Measurements from ENCODE around the gene CPM. TPM values are rescaled to one million over a fixed set of nuclear protein-coding genes. Genes with fewer than 3 reads are reported as not detected.

Gene CPM
- total RNA-seq, 1 experiment from 2014 or later: 3.1 TPM

DNA sequence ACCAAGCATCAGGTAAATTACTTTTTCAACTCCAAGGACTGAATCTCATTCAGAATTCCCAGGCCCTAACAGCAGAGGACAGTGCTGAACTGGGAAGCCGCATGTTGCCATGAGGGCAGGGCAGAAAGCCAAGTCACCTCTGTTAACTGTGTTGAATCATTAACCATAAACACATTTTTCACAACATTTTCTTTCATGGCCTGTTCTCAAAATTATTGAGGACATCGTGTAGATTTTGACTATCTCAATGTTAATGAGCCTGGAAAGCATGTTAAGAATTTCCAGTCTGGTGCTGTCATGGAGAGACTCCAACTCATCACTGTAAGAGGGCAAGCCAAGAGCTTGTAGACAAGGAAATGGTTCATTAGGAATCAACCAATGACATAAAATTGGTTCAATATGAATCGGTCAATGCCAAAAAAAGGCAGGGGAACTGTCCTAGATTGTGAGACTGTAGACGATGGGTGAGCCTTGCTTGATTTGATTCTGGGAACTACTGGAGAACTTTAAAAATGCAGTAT lies 33.7 kb downstream of the CPM start:
- peaks cover 7% of the 10 kb centered on the region for H3K4me1 ChIP-seq (ENCODE audit: insufficient read depth, low read length)
- intact Hi-C loops (cut with micrococcal nuclease): loop anchor here (1.0 to 2.0 kb wide), 2 partner anchors 33 to 171 kb away; partner anchors contain the start of gene CPM
- TF ChIP-seq EZH2phosphoT487 (IDR thresholded peaks at IDR 0.05; ENCODE audit: borderline replicate concordance, low read length) (no peak), EZH2 (IDR thresholded peaks at IDR 0.05; ENCODE audit: low read length, unreplicated experiment) (no peak)
- TF ChIP-seq, protein P1, sequence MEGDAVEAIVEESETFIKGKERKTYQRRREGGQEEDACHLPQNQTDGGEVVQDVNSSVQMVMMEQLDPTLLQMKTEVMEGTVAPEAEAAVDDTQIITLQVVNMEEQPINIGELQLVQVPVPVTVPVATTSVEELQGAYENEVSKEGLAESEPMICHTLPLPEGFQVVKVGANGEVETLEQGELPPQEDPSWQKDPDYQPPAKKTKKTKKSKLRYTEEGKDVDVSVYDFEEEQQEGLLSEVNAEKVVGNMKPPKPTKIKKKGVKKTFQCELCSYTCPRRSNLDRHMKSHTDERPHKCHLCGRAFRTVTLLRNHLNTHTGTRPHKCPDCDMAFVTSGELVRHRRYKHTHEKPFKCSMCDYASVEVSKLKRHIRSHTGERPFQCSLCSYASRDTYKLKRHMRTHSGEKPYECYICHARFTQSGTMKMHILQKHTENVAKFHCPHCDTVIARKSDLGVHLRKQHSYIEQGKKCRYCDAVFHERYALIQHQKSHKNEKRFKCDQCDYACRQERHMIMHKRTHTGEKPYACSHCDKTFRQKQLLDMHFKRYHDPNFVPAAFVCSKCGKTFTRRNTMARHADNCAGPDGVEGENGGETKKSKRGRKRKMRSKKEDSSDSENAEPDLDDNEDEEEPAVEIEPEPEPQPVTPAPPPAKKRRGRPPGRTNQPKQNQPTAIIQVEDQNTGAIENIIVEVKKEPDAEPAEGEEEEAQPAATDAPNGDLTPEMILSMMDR (conservative IDR thresholded peaks at IDR 0.05; ENCODE audit: low read depth, low read length): peak; percentile 77
- H3K79me2 ChIP-seq (ENCODE audit: low read length): no peaks in the 10 kb centered on the region
- H3F3A ChIP-seq (ENCODE audit: low read length, unreplicated experiment): no peaks in the 10 kb centered on the region
- H3K36me3 ChIP-seq (ENCODE audit: low read depth, low read length): no peaks in the 10 kb centered on the region
- peak; percentile 56 for ATAC-seq
- ChIA-PET CTCF (interaction anchor here (0.7 kb wide), 1 partner anchor 10 kb away, joined by 3 read pairs; no protein-coding TSS in a partner anchor), POLR2A (ENCODE audit: unreplicated experiment) (no interaction called here)
- no peak overlapping the region for H2AFZ ChIP-seq (ENCODE audit: low read length)
- DNase-seq: peak; percentile 62
- no peak overlapping the region for H3K9ac ChIP-seq (ENCODE audit: low read length)
- no peaks in the 10 kb centered on the region for H3K9me2 ChIP-seq (replicated peaks; ENCODE audit: low read length)
- no TSS peak for BruUV-seq (replicated peaks)
- H3K4me3 ChIP-seq (ENCODE audit: low read length): no peak overlapping the region
- H3K27ac ChIP-seq (ENCODE audit: low read length): no peak overlapping the region
- H3K9me3 ChIP-seq (ENCODE audit: low read length): no peaks in the 10 kb centered on the region
- no peaks in the 10 kb centered on the region for H4K20me1 ChIP-seq (ENCODE audit: low read length)
- H3K4me2 ChIP-seq (ENCODE audit: low read length): no peak overlapping the region
- no peaks in the 10 kb centered on the region for H3K27me3 ChIP-seq (ENCODE audit: low read length)

DNA sequence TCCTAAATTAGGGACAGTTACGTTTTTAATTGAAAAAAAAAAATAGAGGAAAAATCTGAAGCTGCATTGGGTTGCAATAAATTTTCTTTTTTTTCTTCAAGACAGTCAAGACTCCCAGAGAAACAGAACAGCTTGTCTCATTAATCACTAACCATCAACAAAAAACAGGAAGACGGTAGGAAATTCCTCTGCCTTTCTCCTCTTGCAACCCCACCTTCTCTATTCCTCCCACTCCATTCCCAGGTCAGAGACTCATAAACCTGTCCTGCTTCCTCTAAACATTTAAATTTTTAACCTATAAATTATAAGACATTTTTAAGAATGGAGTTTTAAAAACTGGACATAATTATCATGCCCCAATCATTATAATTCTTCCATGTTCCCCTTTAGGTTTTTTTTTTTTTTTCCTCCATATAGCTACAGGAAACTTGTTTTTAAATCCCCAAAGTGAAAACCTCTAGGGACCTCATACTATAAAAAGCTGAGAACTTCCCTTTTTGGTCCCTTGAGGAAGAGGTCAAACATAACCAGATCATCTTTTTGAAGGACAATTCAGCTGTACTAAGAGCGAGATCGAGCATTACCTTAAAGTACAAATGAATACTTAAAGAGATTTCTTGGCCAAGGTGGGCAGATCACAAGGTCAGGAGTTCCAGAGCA lies 36.0 kb downstream of the CPM start:
- intact Hi-C loops (cut with micrococcal nuclease): no loop called here
- Histone ChIP-seq H3K27me3 (ENCODE audit: low read length) (no peaks in the 10 kb centered on the region), H2AFZ (ENCODE audit: low read length) (no peak overlapping the region), H3K4me1 (ENCODE audit: insufficient read depth, low read length) (peaks cover 7% of the 10 kb centered on the region), H3K79me2 (ENCODE audit: low read length) (no peaks in the 10 kb centered on the region), H3K36me3 (ENCODE audit: low read depth, low read length) (no peaks in the 10 kb centered on the region), H3K4me2 (ENCODE audit: low read length) (no peak overlapping the region), H3K27ac (ENCODE audit: low read length) (no peak overlapping the region), H3F3A (ENCODE audit: low read length, unreplicated experiment) (no peaks in the 10 kb centered on the region), H4K20me1 (ENCODE audit: low read length) (no peaks in the 10 kb centered on the region), H3K9ac (ENCODE audit: low read length) (no peak overlapping the region), H3K9me2 (replicated peaks; ENCODE audit: low read length) (no peaks in the 10 kb centered on the region), H3K4me3 (ENCODE audit: low read length) (no peak overlapping the region), H3K9me3 (ENCODE audit: low read length) (no peaks in the 10 kb centered on the region)
- ChIA-PET POLR2A (ENCODE audit: unreplicated experiment) (no interaction called here), CTCF (interaction anchor here (0.7 kb wide), 1 partner anchor 73 kb away, joined by 5 read pairs; no protein-coding TSS in a partner anchor)
- BruUV-seq (replicated peaks): no TSS peak
- TF ChIP-seq EZH2phosphoT487 (IDR thresholded peaks at IDR 0.05; ENCODE audit: borderline replicate concordance, low read length) (no peak), EZH2 (IDR thresholded peaks at IDR 0.05; ENCODE audit: low read length, unreplicated experiment) (no peak)
- TF ChIP-seq, protein P1 (conservative IDR thresholded peaks at IDR 0.05; ENCODE audit: low read depth, low read length): no peak
- ATAC-seq: no peak
- no peak for DNase-seq

DNA sequence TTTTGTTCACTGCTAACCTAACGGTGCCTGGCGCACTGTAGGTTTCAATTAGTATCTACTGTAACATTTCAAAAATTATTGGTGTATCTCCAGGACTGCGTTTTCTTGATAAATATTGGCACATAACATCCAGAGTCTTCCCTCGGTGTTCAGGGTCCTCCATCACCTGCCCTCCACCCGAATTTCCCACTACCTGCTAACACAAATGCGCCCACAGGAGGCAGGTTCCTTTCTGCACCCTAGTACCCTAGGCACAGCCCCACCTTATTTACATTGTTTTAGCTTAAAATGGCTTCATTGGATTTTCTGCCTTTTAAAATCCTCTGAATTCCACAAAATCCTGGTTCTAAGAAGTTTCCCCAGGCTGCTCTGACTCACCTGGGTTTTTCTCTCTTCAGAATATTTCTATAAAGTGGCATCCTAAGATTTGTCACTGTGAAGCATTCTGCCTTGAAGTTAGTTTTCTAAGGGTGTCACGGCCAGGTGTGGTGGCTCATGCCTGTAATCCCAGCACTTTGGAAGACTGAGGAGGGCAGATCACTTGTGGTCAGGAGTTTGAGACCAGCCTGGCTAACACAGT lies 38.6 kb downstream of the CPM start:
- Histone ChIP-seq H3F3A (ENCODE audit: low read length, unreplicated experiment) (no peaks in the 10 kb centered on the region), H3K36me3 (ENCODE audit: low read depth, low read length) (no peaks in the 10 kb centered on the region), H3K4me3 (ENCODE audit: low read length) (no peak overlapping the region), H3K4me1 (ENCODE audit: insufficient read depth, low read length) (peaks cover 4% of the 10 kb centered on the region), H3K4me2 (ENCODE audit: low read length) (no peak overlapping the region), H3K9me2 (replicated peaks; ENCODE audit: low read length) (no peaks in the 10 kb centered on the region), H3K9ac (ENCODE audit: low read length) (no peak overlapping the region), H3K9me3 (ENCODE audit: low read length) (no peaks in the 10 kb centered on the region), H4K20me1 (ENCODE audit: low read length) (no peaks in the 10 kb centered on the region), H2AFZ (ENCODE audit: low read length) (no peak overlapping the region), H3K27me3 (ENCODE audit: low read length) (no peaks in the 10 kb centered on the region), H3K27ac (ENCODE audit: low read length) (no peak overlapping the region), H3K79me2 (ENCODE audit: low read length) (no peaks in the 10 kb centered on the region)
- DNase-seq: no peak
- BruUV-seq (replicated peaks): no TSS peak
- TF ChIP-seq, protein P1 (conservative IDR thresholded peaks at IDR 0.05; ENCODE audit: low read depth, low read length): no peak
- no peak for TF ChIP-seq EZH2 (IDR thresholded peaks at IDR 0.05; ENCODE audit: low read length, unreplicated experiment)
- TF ChIP-seq EZH2phosphoT487 (IDR thresholded peaks at IDR 0.05; ENCODE audit: borderline replicate concordance, low read length): no peak
- no peak for ATAC-seq
- ChIA-PET POLR2A (ENCODE audit: unreplicated experiment) (no interaction called here), CTCF (no interaction called here)
- intact Hi-C loops (cut with micrococcal nuclease): no loop called here
